Rectal smooth muscle tissue (tissue), 1 donor: Measurements from ENCODE around the gene SLC6A19.
"Not testable (repeated sequence)": the region's sequence is repeated elsewhere in the genome, so short reads cannot be mapped to it uniquely, and the experiment has no call there.

Experiments used
- H3K27ac ChIP-seq: one replicate; pipeline ENCODE4 v1.7.0; 2013; ENCODE audit warnings: low read depth, low read length, inconsistent platforms
- H3K27me3 ChIP-seq: one replicate; pipeline ENCODE4 v1.7.0; 2013; ENCODE audit warnings: low read length; ENCODE audit not compliant: control insufficient read depth, insufficient read depth
- H3K36me3 ChIP-seq: one replicate; pipeline ENCODE4 v1.7.0; 2013; ENCODE audit warnings: low read length; ENCODE audit not compliant: control insufficient read depth, insufficient read depth
- H3K4me1 ChIP-seq: one replicate; pipeline ENCODE4 v1.7.0; 2013; ENCODE audit warnings: low read length; ENCODE audit not compliant: control insufficient read depth, insufficient read depth
- H3K4me3 ChIP-seq: one replicate; pipeline ENCODE4 v1.7.0; 2013; ENCODE audit warnings: low read length
- H3K9ac ChIP-seq: one replicate; pipeline ENCODE4 v1.7.0; 2013; ENCODE audit warnings: low read length

Gene SLC6A19

GRCh38 chr5:1220831-1221230 is 19.4 kb downstream of the SLC6A19 start:
- no peak overlapping the region for H3K4me3 ChIP-seq
- no peaks in the 10 kb centered on the region for H3K27me3 ChIP-seq
- H3K4me1 ChIP-seq = no peaks in the 10 kb centered on the region
- H3K27ac ChIP-seq = no peak overlapping the region
- no peak overlapping the region for H3K9ac ChIP-seq
- H3K36me3 ChIP-seq = no peaks in the 10 kb centered on the region

- H3K27ac ChIP-seq = no peak overlapping the region
Measured at GRCh38 chr5:1221721-1222120, 20.3 kb downstream of the SLC6A19 start.

GRCh38 chr5:1222147-1222546 is 20.8 kb downstream of the SLC6A19 start:
- Histone ChIP-seq H3K4me1 (no peaks in the 10 kb centered on the region), H3K27ac (no peak overlapping the region), H3K9ac (no peak overlapping the region), H3K27me3 (no peaks in the 10 kb centered on the region), H3K4me3 (no peak overlapping the region), H3K36me3 (no peaks in the 10 kb centered on the region)

More at GRCh38 chr5:1221721-1222120, 20.3 kb downstream of the SLC6A19 start:
- H3K4me1 ChIP-seq = no peaks in the 10 kb centered on the region
- H3K27me3 ChIP-seq = no peaks in the 10 kb centered on the region
- no peak overlapping the region for H3K9ac ChIP-seq
- H3K36me3 ChIP-seq = no peaks in the 10 kb centered on the region
- no peak overlapping the region for H3K4me3 ChIP-seq

GRCh38 chr5:1222621-1223277 is 21.4 kb downstream of the SLC6A19 start:
- Histone ChIP-seq H3K27ac (no peak overlapping the region), H3K27me3 (no peaks in the 10 kb centered on the region), H3K4me3 (no peak overlapping the region), H3K9ac (no peak overlapping the region), H3K36me3 (no peaks in the 10 kb centered on the region), H3K4me1 (no peaks in the 10 kb centered on the region)

GRCh38 chr5:1223278-1223670 is 21.9 kb downstream of the SLC6A19 start:
- Histone ChIP-seq H3K9ac (no peak overlapping the region), H3K36me3 (no peaks in the 10 kb centered on the region), H3K27ac (no peak overlapping the region), H3K4me3 (no peak overlapping the region), H3K27me3 (peaks cover under 1% of the 10 kb centered on the region), H3K4me1 (no peaks in the 10 kb centered on the region)

- Histone ChIP-seq H3K27ac (no peak overlapping the region), H3K36me3 (no peaks in the 10 kb centered on the region), H3K4me1 (no peaks in the 10 kb centered on the region), H3K27me3 (peaks cover 7% of the 10 kb centered on the region), H3K4me3 (no peak overlapping the region), H3K9ac (no peak overlapping the region)
Measured at GRCh38 chr5:1224631-1225030, 23.2 kb downstream of the SLC6A19 start.

- Histone ChIP-seq H3K27ac (no peak within 1 kb of the TSS), H3K27me3 (peaks cover 7% of the 10 kb centered on the region), H3K9ac (no peak within 1 kb of the TSS), H3K4me3 (no peak within 1 kb of the TSS), H3K4me1 (no peaks in the 10 kb centered on the region), H3K36me3 (no peaks in the 10 kb centered on the region)
Measured at GRCh38 chr5:1225081-1225480, 23.7 kb downstream of the SLC6A19 start, which contains the start of gene SLC6A18. Gene SLC6A18, plus strand, starts transcription at chr5:1225381. Its CDS starts 97 bp downstream, at chr5:1225478.

- H3K4me3 ChIP-seq = no peak overlapping the region
- peaks cover 8% of the 10 kb centered on the region for H3K27me3 ChIP-seq
- no peaks in the 10 kb centered on the region for H3K4me1 ChIP-seq
- no peaks in the 10 kb centered on the region for H3K36me3 ChIP-seq
- no peak overlapping the region for H3K27ac ChIP-seq
- H3K9ac ChIP-seq = no peak overlapping the region
Measured at GRCh38 chr5:1226231-1226630, 24.8 kb downstream of the SLC6A19 start.

GRCh38 chr5:1226839-1227581 is 25.6 kb downstream of the SLC6A19 start:
- H3K27me3 ChIP-seq = peaks cover 8% of the 10 kb centered on the region
- no peak overlapping the region for H3K9ac ChIP-seq
- no peak overlapping the region for H3K4me3 ChIP-seq
- H3K27ac ChIP-seq = no peak overlapping the region
- H3K4me1 ChIP-seq = no peaks in the 10 kb centered on the region
- H3K36me3 ChIP-seq = no peaks in the 10 kb centered on the region

- H3K27me3 ChIP-seq = peaks cover 8% of the 10 kb centered on the region
Measured at GRCh38 chr5:1227667-1228066, 26.3 kb downstream of the SLC6A19 start.

GRCh38 chr5:1228120-1228519 is 26.7 kb downstream of the SLC6A19 start:
- no peak overlapping the region for H3K9ac ChIP-seq
- H3K27ac ChIP-seq = no peak overlapping the region
- no peaks in the 10 kb centered on the region for H3K4me1 ChIP-seq
- peaks cover 8% of the 10 kb centered on the region for H3K27me3 ChIP-seq
- H3K4me3 ChIP-seq = no peak overlapping the region
- H3K36me3 ChIP-seq = no peaks in the 10 kb centered on the region

More at GRCh38 chr5:1227667-1228066, 26.3 kb downstream of the SLC6A19 start:
- Histone ChIP-seq H3K4me3 (no peak overlapping the region), H3K4me1 (no peaks in the 10 kb centered on the region), H3K27ac (no peak overlapping the region), H3K9ac (no peak overlapping the region), H3K36me3 (no peaks in the 10 kb centered on the region)

- H3K27ac ChIP-seq, H3K9ac ChIP-seq, H3K4me3 ChIP-seq, H3K4me1 ChIP-seq, H3K27me3 ChIP-seq, H3K36me3 ChIP-seq: not testable (repeated sequence)
Measured at GRCh38 chr5:1229023-1229422, 27.6 kb downstream of the SLC6A19 start.

GRCh38 chr5:1229822-1230221 is 28.4 kb downstream of the SLC6A19 start:
- no peaks in the 10 kb centered on the region for H3K36me3 ChIP-seq
- H3K27ac ChIP-seq = no peak overlapping the region
- no peak overlapping the region for H3K4me3 ChIP-seq
- peaks cover 8% of the 10 kb centered on the region for H3K27me3 ChIP-seq
- H3K4me1 ChIP-seq = no peaks in the 10 kb centered on the region
- H3K9ac ChIP-seq = no peak overlapping the region
